Liver (tissue), 9 donors: Measurements from ENCODE around the gene PITX2. TPM values are rescaled to one million over a fixed set of nuclear protein-coding genes. Genes with fewer than 3 reads are reported as not detected.

Experiments
- DNase-seq: peaks from one replicate; pipeline ENCODE4 v3.0.0-alpha.2; 2017; ENCODE audit warnings: low spot score
- H3K27ac ChIP-seq, 2 donors: one replicate each; pipeline ENCODE4 v1.7.0; 2013; ENCODE audit warnings: inconsistent platforms in 2 of 2, low read length in 2 of 2, control low read depth in 1 of 2, low read depth in 1 of 2, mild to moderate bottlenecking in 1 of 2
- H3K27me3 ChIP-seq, 4 donors: one replicate each; pipeline versions ENCODE4 v1.6.1 to v1.7.0; 2013; ENCODE audit warnings: low read length in 3 of 4, inconsistent platforms in 1 of 4, mild to moderate bottlenecking in 1 of 4, moderate library complexity in 1 of 4; ENCODE audit not compliant: control insufficient read depth in 4 of 4, insufficient read depth in 4 of 4
- H3K36me3 ChIP-seq, 4 donors: one replicate each; pipeline versions ENCODE4 v1.6.1 to v1.7.0; 2013; ENCODE audit warnings: low read length in 3 of 4, mild to moderate bottlenecking in 3 of 4, low read depth in 1 of 4, moderate library complexity in 1 of 4; ENCODE audit not compliant: control insufficient read depth in 4 of 4, insufficient read depth in 3 of 4
- H3K4me1 ChIP-seq, 4 donors: one replicate each; pipeline versions ENCODE4 v1.6.1 to v1.7.0; 2013; ENCODE audit warnings: low read length in 3 of 4, mild to moderate bottlenecking in 3 of 4, moderate library complexity in 1 of 4; ENCODE audit not compliant: control insufficient read depth in 4 of 4, insufficient read depth in 4 of 4
- H3K4me3 ChIP-seq, 3 donors: one replicate each; pipeline versions ENCODE4 v1.6.1 to v1.7.0; 2013; ENCODE audit warnings: low read length in 3 of 3, control low read depth in 1 of 3, low read depth in 1 of 3, mild to moderate bottlenecking in 1 of 3
- H3K9ac ChIP-seq, 2 donors: one replicate each; pipeline ENCODE4 v1.7.0; 2013; ENCODE audit warnings: low read length in 2 of 2, mild to moderate bottlenecking in 2 of 2, moderate library complexity in 2 of 2, control low read depth in 1 of 2, low read depth in 1 of 2
- H3K9me3 ChIP-seq, 4 donors: one replicate each; pipeline versions ENCODE4 v1.6.1 to v1.7.0; 2013; ENCODE audit warnings: low read length in 3 of 4; ENCODE audit not compliant: control insufficient read depth in 4 of 4
- EGR1 ChIP-seq, 2 donors: IDR thresholded peaks; 2 replicates each; pipeline ENCODE4 v1.6.1; 2016 to 2018; ENCODE audit warnings: antibody characterized with exemption in 2 of 2, low read depth in 2 of 2
- FOXA1 ChIP-seq: IDR thresholded peaks from 2 replicates; pipeline ENCODE4 v1.6.1; 2016; ENCODE audit warnings: antibody characterized with exemption
- FOXA2 ChIP-seq: IDR thresholded peaks from 2 replicates; pipeline ENCODE4 v1.6.1; 2016; ENCODE audit warnings: antibody characterized with exemption
- GABPA ChIP-seq, 2 donors: IDR thresholded peaks in 1 of 2; conservative IDR thresholded peaks in 1 of 2; 2 replicates each; pipeline ENCODE4 v1.6.1; 2016; ENCODE audit warnings: antibody characterized with exemption in 2 of 2, mild to moderate bottlenecking in 1 of 2, moderate library complexity in 1 of 2
- HNF4A ChIP-seq, 2 donors: conservative IDR thresholded peaks; 2 replicates each; pipeline ENCODE4 v1.6.1; 2016; ENCODE audit warnings: antibody characterized with exemption in 2 of 2, mild to moderate bottlenecking in 2 of 2
- HNF4G ChIP-seq: IDR thresholded peaks from 2 replicates; pipeline ENCODE4 v1.6.1; 2016; ENCODE audit warnings: antibody characterized with exemption
- NR2F2 ChIP-seq: IDR thresholded peaks from 2 replicates; pipeline ENCODE4 v1.6.1; 2016; ENCODE audit warnings: antibody characterized with exemption
- TAF1 ChIP-seq: conservative IDR thresholded peaks from 2 replicates; pipeline ENCODE4 v1.6.1; 2016; ENCODE audit warnings: antibody characterized with exemption, mild to moderate bottlenecking
- YY1 ChIP-seq: IDR thresholded peaks from 2 replicates; pipeline ENCODE4 v1.6.1; 2016; ENCODE audit warnings: antibody characterized with exemption, mild to moderate bottlenecking
- WGBS: extraction: QIAGEN DNeasy Blood & Tissue Kit; methylation state at CpG from one replicate; pipeline ENCODE4 v1.1.7; 2013; 5-methylcytosine and 5-hydroxymethylcytosine counted together
- polyA plus RNA-seq, 2 donors: library from polyadenylated mRNA; stranded (reverse) in 1 of 2; unstranded in 1 of 2; fragments of 200-250 nt in 1 of 2; fragments of >200 nt in 1 of 2; fragmentation: Nextera tagmentation in 1 of 2; extraction: Ambion mirVana in 1 of 2; gene quantifications; one replicate each; pipeline versions ENCODE4 v1.2.1 to v1.2.3, GENCODE V29; 2013 to 2015
- total RNA-seq, 2 donors: library from RNA; depleted of rRNA; stranded (reverse); fragments of >200 nt; gene quantifications; one replicate each; pipeline ENCODE4 v1.2.3, GENCODE V29; 2014
- TF ChIP-seq, protein P1 (sequence below): IDR thresholded peaks from 2 replicates; pipeline ENCODE4 v1.6.1; 2016; ENCODE audit warnings: antibody characterized with exemption, mild to moderate bottlenecking
- TF ChIP-seq, protein P2 (sequence below): IDR thresholded peaks from 2 replicates; pipeline ENCODE4 v1.6.1; 2016; ENCODE audit warnings: antibody characterized with exemption
- TF ChIP-seq, protein P3 (sequence below): IDR thresholded peaks from 2 replicates; pipeline ENCODE4 v1.6.1; 2016; ENCODE audit warnings: antibody characterized with exemption
- donor health status: healthy.
- donor health status: healthy.
- donor health status: healthy.
- donor health status: healthy.
- donor health status: healthy.

The PITX2 gene
- total and polyA plus RNA-seq, 4 donors: 0.06 TPM; not detected in 3

DNA sequence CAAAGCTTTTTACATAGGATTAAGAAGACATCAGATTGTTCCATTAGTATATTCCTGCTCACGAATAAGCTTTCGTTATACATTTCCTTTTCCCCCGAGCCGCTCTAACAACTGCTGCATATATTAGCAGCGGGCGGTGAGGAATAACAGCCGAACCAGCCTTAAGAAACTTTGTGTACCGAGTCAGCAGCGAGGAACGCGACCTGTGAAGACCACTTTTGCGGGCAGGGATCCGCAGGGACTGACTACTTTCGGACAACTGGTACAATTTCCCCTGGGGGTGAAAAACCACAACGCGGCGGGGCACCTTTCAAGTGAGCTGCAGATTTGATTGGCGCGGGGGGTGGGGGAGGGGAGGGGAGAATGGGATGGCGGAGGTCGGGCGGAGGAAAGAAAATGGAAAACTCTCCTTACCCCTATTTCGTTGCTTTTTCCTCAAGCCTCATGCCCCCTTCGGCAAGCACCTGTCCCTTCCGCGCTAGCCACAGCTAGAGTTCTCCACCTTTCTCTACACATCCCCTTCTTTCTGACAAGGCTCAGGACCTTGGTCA lies 5.9 kb upstream of the PITX2 start:
- DNase-seq: no peak
- Histone ChIP-seq H3K4me3 (no peak overlapping the region), H3K9ac (no peak overlapping the region), H3K36me3 (no peaks in the 10 kb centered on the region), H3K9me3 (no peaks in the 10 kb centered on the region), H3K27me3 (peaks cover 8 to 59% (median 21%) of the 10 kb centered on the region in 4 donors), H3K4me1 (peaks cover 11 to 22% (median 12%) of the 10 kb centered on the region in 4 donors), H3K27ac (no peak overlapping the region)
- 10% methylated on average over 26 of the region's 26 CpGs for whole genome bisulfite sequencing
- no peak for TF ChIP-seq NR2F2
- TF ChIP-seq YY1: no peak
- TF ChIP-seq, protein P1, sequence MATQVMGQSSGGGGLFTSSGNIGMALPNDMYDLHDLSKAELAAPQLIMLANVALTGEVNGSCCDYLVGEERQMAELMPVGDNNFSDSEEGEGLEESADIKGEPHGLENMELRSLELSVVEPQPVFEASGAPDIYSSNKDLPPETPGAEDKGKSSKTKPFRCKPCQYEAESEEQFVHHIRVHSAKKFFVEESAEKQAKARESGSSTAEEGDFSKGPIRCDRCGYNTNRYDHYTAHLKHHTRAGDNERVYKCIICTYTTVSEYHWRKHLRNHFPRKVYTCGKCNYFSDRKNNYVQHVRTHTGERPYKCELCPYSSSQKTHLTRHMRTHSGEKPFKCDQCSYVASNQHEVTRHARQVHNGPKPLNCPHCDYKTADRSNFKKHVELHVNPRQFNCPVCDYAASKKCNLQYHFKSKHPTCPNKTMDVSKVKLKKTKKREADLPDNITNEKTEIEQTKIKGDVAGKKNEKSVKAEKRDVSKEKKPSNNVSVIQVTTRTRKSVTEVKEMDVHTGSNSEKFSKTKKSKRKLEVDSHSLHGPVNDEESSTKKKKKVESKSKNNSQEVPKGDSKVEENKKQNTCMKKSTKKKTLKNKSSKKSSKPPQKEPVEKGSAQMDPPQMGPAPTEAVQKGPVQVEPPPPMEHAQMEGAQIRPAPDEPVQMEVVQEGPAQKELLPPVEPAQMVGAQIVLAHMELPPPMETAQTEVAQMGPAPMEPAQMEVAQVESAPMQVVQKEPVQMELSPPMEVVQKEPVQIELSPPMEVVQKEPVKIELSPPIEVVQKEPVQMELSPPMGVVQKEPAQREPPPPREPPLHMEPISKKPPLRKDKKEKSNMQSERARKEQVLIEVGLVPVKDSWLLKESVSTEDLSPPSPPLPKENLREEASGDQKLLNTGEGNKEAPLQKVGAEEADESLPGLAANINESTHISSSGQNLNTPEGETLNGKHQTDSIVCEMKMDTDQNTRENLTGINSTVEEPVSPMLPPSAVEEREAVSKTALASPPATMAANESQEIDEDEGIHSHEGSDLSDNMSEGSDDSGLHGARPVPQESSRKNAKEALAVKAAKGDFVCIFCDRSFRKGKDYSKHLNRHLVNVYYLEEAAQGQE: no peak
- TF ChIP-seq TAF1: no peak
- no peak for TF ChIP-seq GABPA (IDR thresholded peaks at IDR 0.05 in 1 of 2, conservative IDR thresholded peaks at IDR 0.05 in 1 of 2)
- TF ChIP-seq, protein P2, sequence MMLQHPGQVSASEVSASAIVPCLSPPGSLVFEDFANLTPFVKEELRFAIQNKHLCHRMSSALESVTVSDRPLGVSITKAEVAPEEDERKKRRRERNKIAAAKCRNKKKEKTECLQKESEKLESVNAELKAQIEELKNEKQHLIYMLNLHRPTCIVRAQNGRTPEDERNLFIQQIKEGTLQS: no peak
- TF ChIP-seq HNF4G: no peak

DNA sequence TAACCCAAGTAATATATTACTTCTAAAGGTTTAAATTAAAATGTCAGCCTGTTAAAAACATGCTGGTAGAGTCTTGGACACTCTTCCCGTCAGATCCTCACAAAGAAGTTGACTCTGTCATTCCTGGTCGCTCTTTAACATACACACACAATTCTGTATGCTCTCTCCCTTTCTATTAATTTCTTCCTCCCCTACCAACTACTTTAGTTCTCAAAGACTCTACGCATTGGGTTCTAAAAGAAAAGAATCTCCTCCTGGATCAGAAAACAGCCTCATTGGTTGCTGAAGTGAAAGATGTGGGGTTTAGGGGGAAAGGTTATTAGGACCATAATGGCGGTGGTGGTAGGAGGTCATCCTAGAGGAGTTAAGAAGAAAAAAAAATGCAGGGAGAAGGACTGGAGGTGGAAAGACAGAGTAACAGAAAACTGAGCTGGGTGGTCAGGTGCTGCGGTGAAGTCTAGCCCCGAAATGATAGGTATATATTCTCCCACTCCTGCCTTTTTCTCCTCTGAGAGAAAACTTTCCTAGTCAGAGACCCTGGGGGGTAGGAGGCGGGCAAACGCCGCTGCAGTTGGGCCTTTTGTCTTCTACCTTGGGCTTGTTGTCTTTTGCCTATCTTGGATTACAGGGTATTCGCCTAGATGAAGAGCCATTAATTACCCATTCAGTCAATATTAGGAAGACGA lies 5.2 kb upstream of the PITX2 start:
- Histone ChIP-seq H3K27me3 (peaks cover 8 to 60% (median 20%) of the 10 kb centered on the region in 4 donors), H3K36me3 (no peaks in the 10 kb centered on the region), H3K27ac (no peak overlapping the region), H3K4me3 (no peak overlapping the region), H3K9ac (no peak overlapping the region), H3K9me3 (no peaks in the 10 kb centered on the region), H3K4me1 (peaks cover 11 to 23% (median 12%) of the 10 kb centered on the region in 4 donors)
- no peak for TF ChIP-seq FOXA2
- TF ChIP-seq TAF1: no peak
- TF ChIP-seq, protein P2: no peak
- TF ChIP-seq, protein P1: no peak
- TF ChIP-seq HNF4G: no peak
- TF ChIP-seq EGR1 (IDR thresholded peaks at IDR 0.05; ENCODE audit: low read depth in 2 of 2): no peak
- no peak for TF ChIP-seq HNF4A (conservative IDR thresholded peaks at IDR 0.05)
- no peak for TF ChIP-seq YY1
- no peak for TF ChIP-seq FOXA1
- TF ChIP-seq, protein P3, sequence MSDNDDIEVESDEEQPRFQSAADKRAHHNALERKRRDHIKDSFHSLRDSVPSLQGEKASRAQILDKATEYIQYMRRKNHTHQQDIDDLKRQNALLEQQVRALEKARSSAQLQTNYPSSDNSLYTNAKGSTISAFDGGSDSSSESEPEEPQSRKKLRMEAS: no peak
- DNase-seq: no peak
- WGBS: 16% methylated on average over 11 of the region's 11 CpGs
